ENCODE results near the gene STK11.

Gene STK11

GRCh38 chr19:1225440-1226226 lies 20.1 kb downstream of the STK11 start:
- Histone ChIP-seq H3K4me3 (IDR thresholded peaks at IDR 0.05; ENCODE audit: insufficient read depth, low read depth, low read length) (no peak overlapping the region), H3K9ac (no peak overlapping the region), H3K27ac (no peak overlapping the region), H4K20me1 (ENCODE audit: insufficient read depth) (no peaks in the 10 kb centered on the region), H3K27me3 (ENCODE audit: insufficient read depth, low read depth) (no peaks in the 10 kb centered on the region), H3K36me3 (ENCODE audit: insufficient read depth) (no peaks in the 10 kb centered on the region), H3K79me2 (ENCODE audit: insufficient read depth, low read depth) (no peaks in the 10 kb centered on the region), H3K4me2 (no peak overlapping the region), H2AFZ (ENCODE audit: low read depth) (no peak overlapping the region), H3K4me1 (ENCODE audit: low read depth, poor library complexity, severe bottlenecking) (no peaks in the 10 kb centered on the region)
- no peak for TF ChIP-seq CTCF (conservative IDR thresholded peaks at IDR 0.05; ENCODE audit: low read depth, low read length)

GRCh38 chr19:1226227-1226518 lies 20.6 kb downstream of the STK11 start:
- Histone ChIP-seq H3K27ac (no peak overlapping the region), H3K79me2 (ENCODE audit: insufficient read depth, low read depth) (no peaks in the 10 kb centered on the region), H3K4me1 (ENCODE audit: low read depth, poor library complexity, severe bottlenecking) (no peaks in the 10 kb centered on the region), H4K20me1 (ENCODE audit: insufficient read depth) (no peaks in the 10 kb centered on the region), H3K4me2 (no peak overlapping the region), H3K9ac (no peak overlapping the region), H3K36me3 (ENCODE audit: insufficient read depth) (no peaks in the 10 kb centered on the region), H3K4me3 (IDR thresholded peaks at IDR 0.05; ENCODE audit: insufficient read depth, low read depth, low read length) (no peak overlapping the region), H3K27me3 (ENCODE audit: insufficient read depth, low read depth) (no peaks in the 10 kb centered on the region), H2AFZ (ENCODE audit: low read depth) (no peak overlapping the region)
- no peak for TF ChIP-seq CTCF (conservative IDR thresholded peaks at IDR 0.05; ENCODE audit: low read depth, low read length)

- Histone ChIP-seq H3K79me2 (ENCODE audit: insufficient read depth, low read depth) (no peaks in the 10 kb centered on the region), H2AFZ (ENCODE audit: low read depth) (no peak overlapping the region), H3K4me2 (no peak overlapping the region), H3K4me1 (ENCODE audit: low read depth, poor library complexity, severe bottlenecking) (no peaks in the 10 kb centered on the region), H3K27me3 (ENCODE audit: insufficient read depth, low read depth) (no peaks in the 10 kb centered on the region), H3K4me3 (IDR thresholded peaks at IDR 0.05; ENCODE audit: insufficient read depth, low read depth, low read length) (no peak overlapping the region), H3K27ac (no peak overlapping the region), H3K36me3 (ENCODE audit: insufficient read depth) (no peaks in the 10 kb centered on the region), H4K20me1 (ENCODE audit: insufficient read depth) (no peaks in the 10 kb centered on the region), H3K9ac (no peak overlapping the region)
- TF ChIP-seq CTCF (conservative IDR thresholded peaks at IDR 0.05; ENCODE audit: low read depth, low read length), result no peak
These were observed 21.1 kb downstream of the STK11 start for GRCh38 chr19:1226522-1227303.

GRCh38 chr19:1227304-1228054 lies 21.9 kb downstream of the STK11 start:
- Histone ChIP-seq H3K4me2 (no peak overlapping the region), H3K27ac (no peak overlapping the region), H3K9ac (no peak overlapping the region), H3K4me1 (ENCODE audit: low read depth, poor library complexity, severe bottlenecking) (no peaks in the 10 kb centered on the region), H2AFZ (ENCODE audit: low read depth) (no peak overlapping the region), H4K20me1 (ENCODE audit: insufficient read depth) (no peaks in the 10 kb centered on the region), H3K27me3 (ENCODE audit: insufficient read depth, low read depth) (no peaks in the 10 kb centered on the region), H3K79me2 (ENCODE audit: insufficient read depth, low read depth) (no peaks in the 10 kb centered on the region), H3K4me3 (IDR thresholded peaks at IDR 0.05; ENCODE audit: insufficient read depth, low read depth, low read length) (no peak overlapping the region), H3K36me3 (ENCODE audit: insufficient read depth) (no peaks in the 10 kb centered on the region)
- TF ChIP-seq CTCF (conservative IDR thresholded peaks at IDR 0.05; ENCODE audit: low read depth, low read length), result no peak
